Upper lobe of left lung (tissue), 6 donors: ENCODE results near the gene PTPRD. TPM values are rescaled to one million over a fixed set of nuclear protein-coding genes. Genes with fewer than 3 reads are reported as not detected.
A peak's percentile ranks its signal among the peaks of the same experiment; 100 is the strongest.

ENCODE experiments used
- ATAC-seq, 2 donors: fragments of 200-7000 bp; cut with Tn5 transposase; one replicate each; pipeline ENCODE4 v1.9.1; 2022; ENCODE audit warnings: mild to moderate bottlenecking in 2 of 2, moderate library complexity in 2 of 2; ENCODE audit not compliant: low FRiP score in 2 of 2
- DNase-seq, 2 donors: peaks; one replicate each; pipeline ENCODE4 v3.0.0-alpha.2; 2019 to 2020
- H3K27ac ChIP-seq, 4 donors: fragments of 200-600 bp; sonication (generic); one replicate each; pipeline ENCODE4 v1.5.1; 2016 to 2019
- H3K27me3 ChIP-seq, 4 donors: fragments of 200-600 bp; sonication (generic); one replicate each; pipeline ENCODE4 v1.5.1; 2017 to 2019
- H3K36me3 ChIP-seq, 4 donors: fragments of 200-600 bp; sonication (generic); one replicate each; pipeline ENCODE4 v1.5.1; 2016 to 2019
- H3K4me1 ChIP-seq, 4 donors: fragments of 200-600 bp; sonication (generic); one replicate each; pipeline ENCODE4 v1.5.1; 2018 to 2019
- H3K4me3 ChIP-seq, 4 donors: fragments of 200-600 bp; sonication (generic); one replicate each; pipeline ENCODE4 v1.5.1; 2017 to 2019; ENCODE audit warnings: mild to moderate bottlenecking in 2 of 4, moderate library complexity in 1 of 4
- H3K9me3 ChIP-seq, 4 donors: fragments of 200-600 bp; sonication (generic); one replicate each; pipeline ENCODE4 v1.5.1; 2018 to 2019
- CTCF ChIP-seq, 6 experiments: fragments of 450-650 bp in 4 of 6; fragments of 200-600 bp in 2 of 6; sonication (generic) in 2 of 6; IDR thresholded peaks; one replicate each; pipeline ENCODE4 v1.5.1; 2016 to 2019; ENCODE audit warnings: antibody characterized with exemption in 6 of 6
- EP300 ChIP-seq, 4 donors: sonication (generic); formaldehyde crosslinking; IDR thresholded peaks; one replicate each; pipeline ENCODE4 v1.5.1; 2017; ENCODE audit warnings: antibody characterized with exemption in 4 of 4, control low read depth in 2 of 4
- POLR2A ChIP-seq, 4 donors: fragments of 450-650 bp; IDR thresholded peaks; one replicate each; pipeline ENCODE4 v1.5.1; 2016 to 2017; ENCODE audit warnings: antibody characterized with exemption in 4 of 4, mild to moderate bottlenecking in 2 of 4
- POLR2AphosphoS5 ChIP-seq, 2 donors: sonication (generic); formaldehyde crosslinking; IDR thresholded peaks; one replicate each; pipeline ENCODE4 v1.5.1; 2017; ENCODE audit warnings: antibody characterized with exemption in 2 of 2
- WGBS, 2 donors: methylation state at CpG; one replicate each; pipeline ENCODE4 v1.1.5; 2017 to 2018; 5-methylcytosine and 5-hydroxymethylcytosine counted together
- total RNA-seq, 6 donors: library from RNA; depleted of rRNA in 4 of 6; stranded (reverse); fragments of >200 nt in 4 of 6; gene quantifications; one replicate each; pipeline versions ENCODE4 v1.1.0 to v1.2.1, GENCODE V29; 2016 to 2021
- donor health status: DM: no; HTN: no; CAD: no; lungs with moderate emphysema.
- donor health status: DM: no; HTN: yes; CAD: no; lungs with severe emphysema.

Gene PTPRD
- total RNA-seq, 6 donors from 2014 or later = 7.4 to 46.1 (median 14.5) TPM

GRCh38 chr9:9892217-9892616 is 720.6 kb downstream of the PTPRD start:
- no peak for ATAC-seq
- H3K27me3 ChIP-seq = no peaks in the 10 kb centered on the region
- H3K4me3 ChIP-seq = no peak overlapping the region
- WGBS, 2 donors = 90 to 92% methylated on average over 3 of the region's 3 CpGs
- H3K27ac ChIP-seq = no peak overlapping the region
- TF ChIP-seq CTCF (IDR thresholded peaks at IDR 0.05) = no peak
- no peak for TF ChIP-seq EP300 (IDR thresholded peaks at IDR 0.05)
- TF ChIP-seq POLR2AphosphoS5 (IDR thresholded peaks at IDR 0.05) = no peak
- no peak for TF ChIP-seq POLR2A (IDR thresholded peaks at IDR 0.05)
- H3K4me1 ChIP-seq = no peaks in the 10 kb centered on the region
- H3K9me3 ChIP-seq = no peaks in the 10 kb centered on the region
- no peaks in the 10 kb centered on the region for H3K36me3 ChIP-seq
- no peak for DNase-seq

GRCh38 chr9:9881692-9882091 is 731.1 kb downstream of the PTPRD start:
- H3K9me3 ChIP-seq = no peaks in the 10 kb centered on the region
- ATAC-seq (no peak), DNase-seq (no peak)
- 96 to 100% methylated on average over 2 of the region's 2 CpGs for WGBS, 2 donors
- H3K27me3 ChIP-seq = no peaks in the 10 kb centered on the region
- H3K4me1 ChIP-seq = no peaks in the 10 kb centered on the region
- no peak for TF ChIP-seq POLR2A (IDR thresholded peaks at IDR 0.05)
- TF ChIP-seq EP300 (IDR thresholded peaks at IDR 0.05) = no peak
- TF ChIP-seq CTCF (IDR thresholded peaks at IDR 0.05) = no peak
- no peak for TF ChIP-seq POLR2AphosphoS5 (IDR thresholded peaks at IDR 0.05)
- H3K4me3 ChIP-seq = no peak overlapping the region
- H3K27ac ChIP-seq = no peak overlapping the region
- no peaks in the 10 kb centered on the region for H3K36me3 ChIP-seq

- Histone ChIP-seq H3K9me3 (no peaks in the 10 kb centered on the region), H3K36me3 (no peaks in the 10 kb centered on the region), H3K4me3 (no peak overlapping the region), H3K27ac (no peak overlapping the region), H3K4me1 (no peaks in the 10 kb centered on the region), H3K27me3 (no peaks in the 10 kb centered on the region)
- no peak for ATAC-seq
- DNase-seq = no peak
- 30 to 31% methylated on average over 3 of the region's 3 CpGs for WGBS, 2 donors
- no peak for TF ChIP-seq EP300 (IDR thresholded peaks at IDR 0.05)
These were observed 738.5 kb downstream of the PTPRD start for GRCh38 chr9:9874270-9874669.

GRCh38 chr9:9862235-9862810 is 750.5 kb downstream of the PTPRD start:
- TF ChIP-seq EP300 (IDR thresholded peaks at IDR 0.05) (no peak), POLR2AphosphoS5 (IDR thresholded peaks at IDR 0.05) (no peak), CTCF (IDR thresholded peaks at IDR 0.05) (no peak), POLR2A (IDR thresholded peaks at IDR 0.05) (no peak)
- H3K36me3 ChIP-seq = no peaks in the 10 kb centered on the region
- H3K4me1 ChIP-seq = no peaks in the 10 kb centered on the region
- no peaks in the 10 kb centered on the region for H3K27me3 ChIP-seq
- H3K4me3 ChIP-seq = no peak overlapping the region
- no peak for ATAC-seq
- 56 to 57% methylated on average over 3 of the region's 3 CpGs for WGBS, 2 donors
- H3K9me3 ChIP-seq = no peaks in the 10 kb centered on the region
- no peak overlapping the region for H3K27ac ChIP-seq
- DNase-seq = no peak

GRCh38 chr9:9855177-9856078 is 757.4 kb downstream of the PTPRD start:
- H3K27me3 ChIP-seq = no peaks in the 10 kb centered on the region
- H3K27ac ChIP-seq = no peak overlapping the region
- WGBS, 2 donors = 63 to 66% methylated on average over 13 to 15 of the region's 15 CpGs
- DNase-seq = peak in 1 of 2 donors; percentile 8
- TF ChIP-seq CTCF (IDR thresholded peaks at IDR 0.05) = no peak
- no peak for TF ChIP-seq POLR2AphosphoS5 (IDR thresholded peaks at IDR 0.05)
- TF ChIP-seq POLR2A (IDR thresholded peaks at IDR 0.05) = no peak
- no peak for TF ChIP-seq EP300 (IDR thresholded peaks at IDR 0.05)
- H3K9me3 ChIP-seq = no peaks in the 10 kb centered on the region
- no peak overlapping the region for H3K4me3 ChIP-seq
- H3K4me1 ChIP-seq = no peaks in the 10 kb centered on the region
- H3K36me3 ChIP-seq = no peaks in the 10 kb centered on the region
- ATAC-seq = no peak
